HUES64 (cell line): ENCODE data around the gene NID1.
A peak's percentile ranks its signal among the peaks of the same experiment; 100 is the strongest.
"Not testable (repeated sequence)": the region's sequence is repeated elsewhere in the genome, so short reads cannot be mapped to it uniquely, and the experiment has no call there.

Experiments
- H3K27ac ChIP-seq: 2 replicates; pipeline ENCODE4 v1.7.0; 2013; ENCODE audit warnings: low read depth, low read length, inconsistent platforms
- H3K27me3 ChIP-seq: 2 replicates; pipeline ENCODE4 v1.6.1; 2013; ENCODE audit warnings: mild to moderate bottlenecking, low read length; ENCODE audit not compliant: insufficient read depth
- H3K36me3 ChIP-seq: 2 replicates; pipeline ENCODE4 v1.6.1; 2013; ENCODE audit warnings: mild to moderate bottlenecking, low read length; ENCODE audit not compliant: insufficient read depth
- H3K4me1 ChIP-seq: 2 replicates; pipeline ENCODE4 v1.6.1; 2013; ENCODE audit warnings: mild to moderate bottlenecking, low read length, moderate library complexity; ENCODE audit not compliant: insufficient read depth
- H3K4me3 ChIP-seq: 2 replicates; pipeline ENCODE4 v1.5.1; 2013; ENCODE audit warnings: mild to moderate bottlenecking, low read length, moderate library complexity
- H3K9ac ChIP-seq: 2 replicates; pipeline ENCODE4 v1.6.1; 2013; ENCODE audit warnings: mild to moderate bottlenecking, low read depth, low read length
- H3K9me3 ChIP-seq: 2 replicates; pipeline ENCODE4 v1.6.1; 2013; ENCODE audit warnings: low read depth, low read length; ENCODE audit not compliant: insufficient read depth
- WGBS: fragments of 150-250, 120-280 bp; methylation state at CpG from one replicate; pipeline ENCODE4 v1.1.7; 2013; ENCODE audit warnings: missing lambda C conversion rate; 5-methylcytosine and 5-hydroxymethylcytosine counted together

NID1 gene

GRCh38 chr1:235971571-235972310 lies 93.1 kb downstream of the NID1 start:
- WGBS, result 17% methylated on average over 29 of the region's 29 CpGs
- Histone ChIP-seq H3K27me3 (no peaks in the 10 kb centered on the region), H3K9me3 (peaks cover 5% of the 10 kb centered on the region), H3K27ac (peak overlapping the region; percentile 71; the same call in 1 of the 2 replicates), H3K36me3 (peaks cover 7% of the 10 kb centered on the region), H3K9ac (peak overlapping the region; percentile 70), H3K4me1 (peaks cover 3% of the 10 kb centered on the region; the same call in 1 of the 2 replicates), H3K4me3 (peak overlapping the region; percentile 61)

- Histone ChIP-seq H3K4me3 (no peak overlapping the region), H3K27me3 (no peaks in the 10 kb centered on the region), H3K36me3 (no peaks in the 10 kb centered on the region), H3K27ac (no peak overlapping the region), H3K4me1 (peaks cover 3% of the 10 kb centered on the region; the same call in 1 of the 2 replicates), H3K9me3 (no peaks in the 10 kb centered on the region), H3K9ac (no peak overlapping the region)
- WGBS, result 88% methylated on average over 3 of the region's 3 CpGs
These were observed 93.9 kb downstream of the NID1 start for GRCh38 chr1:235971020-235971419.

- Histone ChIP-seq H3K9ac (no peak overlapping the region), H3K4me1 (peaks cover 3% of the 10 kb centered on the region; the same call in 1 of the 2 replicates), H3K27ac (no peak overlapping the region), H3K4me3 (no peak overlapping the region), H3K27me3 (no peaks in the 10 kb centered on the region), H3K9me3 (no peaks in the 10 kb centered on the region), H3K36me3 (no peaks in the 10 kb centered on the region)
- WGBS, result 91% methylated on average over 5 of the region's 5 CpGs
These were observed 96.1 kb downstream of the NID1 start for GRCh38 chr1:235968831-235969230.

GRCh38 chr1:235966134-235966533 lies 98.8 kb downstream of the NID1 start:
- not testable (repeated sequence) for H3K9ac ChIP-seq, H3K27ac ChIP-seq, H3K4me1 ChIP-seq, H3K36me3 ChIP-seq, H3K9me3 ChIP-seq, H3K27me3 ChIP-seq, H3K4me3 ChIP-seq
- WGBS, result 91% methylated on average over 5 of the region's 5 CpGs

GRCh38 chr1:235960809-235961208 lies 104.1 kb downstream of the NID1 start:
- H3K9me3 ChIP-seq, result no peaks in the 10 kb centered on the region
- no peak overlapping the region for H3K9ac ChIP-seq
- H3K27ac ChIP-seq, result no peak overlapping the region
- H3K36me3 ChIP-seq, result no peaks in the 10 kb centered on the region
- no peaks in the 10 kb centered on the region for H3K4me1 ChIP-seq
- 99% methylated on average over 4 of the region's 4 CpGs for WGBS
- no peak overlapping the region for H3K4me3 ChIP-seq
- no peaks in the 10 kb centered on the region for H3K27me3 ChIP-seq

- no peak overlapping the region for H3K27ac ChIP-seq
These were observed 106.9 kb downstream of the NID1 start for GRCh38 chr1:235958021-235958420.

GRCh38 chr1:235955777-235956176 lies 109.1 kb downstream of the NID1 start:
- no peaks in the 10 kb centered on the region for H3K9me3 ChIP-seq
- H3K4me1 ChIP-seq, result no peaks in the 10 kb centered on the region
- WGBS, result 91% methylated on average over 2 of the region's 4 CpGs
- no peak overlapping the region for H3K9ac ChIP-seq
- no peaks in the 10 kb centered on the region for H3K36me3 ChIP-seq
- no peak overlapping the region for H3K4me3 ChIP-seq
- no peaks in the 10 kb centered on the region for H3K27me3 ChIP-seq
- no peak overlapping the region for H3K27ac ChIP-seq

More at GRCh38 chr1:235958021-235958420, 106.9 kb downstream of the NID1 start:
- H3K9me3 ChIP-seq, result no peaks in the 10 kb centered on the region
- no peak overlapping the region for H3K4me3 ChIP-seq
- no peaks in the 10 kb centered on the region for H3K36me3 ChIP-seq
- H3K27me3 ChIP-seq, result no peaks in the 10 kb centered on the region
- H3K4me1 ChIP-seq, result no peaks in the 10 kb centered on the region
- 95% methylated on average over 12 of the region's 12 CpGs for WGBS
- no peak overlapping the region for H3K9ac ChIP-seq

- 94% methylated on average over 10 of the region's 11 CpGs for WGBS
- Histone ChIP-seq H3K4me3 (no peak overlapping the region), H3K9ac (no peak overlapping the region), H3K27ac (no peak overlapping the region), H3K27me3 (no peaks in the 10 kb centered on the region), H3K36me3 (no peaks in the 10 kb centered on the region), H3K9me3 (no peaks in the 10 kb centered on the region), H3K4me1 (no peaks in the 10 kb centered on the region)
These were observed 110.3 kb downstream of the NID1 start for GRCh38 chr1:235954306-235955283.

GRCh38 chr1:235953801-235954200 lies 111.1 kb downstream of the NID1 start:
- H3K4me3 ChIP-seq, result no peak overlapping the region
- no peak overlapping the region for H3K27ac ChIP-seq
- WGBS, result 88% methylated on average over 2 of the region's 2 CpGs
- no peaks in the 10 kb centered on the region for H3K4me1 ChIP-seq
- no peaks in the 10 kb centered on the region for H3K27me3 ChIP-seq
- no peak overlapping the region for H3K9ac ChIP-seq
- no peaks in the 10 kb centered on the region for H3K36me3 ChIP-seq
- H3K9me3 ChIP-seq, result no peaks in the 10 kb centered on the region

GRCh38 chr1:235952950-235953615 lies 111.8 kb downstream of the NID1 start:
- WGBS, result 94% methylated on average over 4 of the region's 4 CpGs
- H3K27ac ChIP-seq, result no peak overlapping the region

GRCh38 chr1:235951661-235952060 lies 113.2 kb downstream of the NID1 start:
- Histone ChIP-seq H3K27ac (no peak overlapping the region), H3K4me3 (no peak overlapping the region), H3K9ac (no peak overlapping the region), H3K27me3 (no peaks in the 10 kb centered on the region), H3K9me3 (no peaks in the 10 kb centered on the region), H3K36me3 (no peaks in the 10 kb centered on the region), H3K4me1 (no peaks in the 10 kb centered on the region)
- WGBS, result 86% methylated on average over 4 of the region's 4 CpGs

More at GRCh38 chr1:235952950-235953615, 111.8 kb downstream of the NID1 start:
- H3K36me3 ChIP-seq, result no peaks in the 10 kb centered on the region
- no peak overlapping the region for H3K4me3 ChIP-seq
- H3K27me3 ChIP-seq, result no peaks in the 10 kb centered on the region
- no peak overlapping the region for H3K9ac ChIP-seq
- H3K9me3 ChIP-seq, result no peaks in the 10 kb centered on the region
- H3K4me1 ChIP-seq, result no peaks in the 10 kb centered on the region
